ENCODE data around the gene GLDC.
"Not testable (repeated sequence)": the region's sequence is repeated elsewhere in the genome, so short reads cannot be mapped to it uniquely, and the experiment has no call there.

The GLDC gene

DNA sequence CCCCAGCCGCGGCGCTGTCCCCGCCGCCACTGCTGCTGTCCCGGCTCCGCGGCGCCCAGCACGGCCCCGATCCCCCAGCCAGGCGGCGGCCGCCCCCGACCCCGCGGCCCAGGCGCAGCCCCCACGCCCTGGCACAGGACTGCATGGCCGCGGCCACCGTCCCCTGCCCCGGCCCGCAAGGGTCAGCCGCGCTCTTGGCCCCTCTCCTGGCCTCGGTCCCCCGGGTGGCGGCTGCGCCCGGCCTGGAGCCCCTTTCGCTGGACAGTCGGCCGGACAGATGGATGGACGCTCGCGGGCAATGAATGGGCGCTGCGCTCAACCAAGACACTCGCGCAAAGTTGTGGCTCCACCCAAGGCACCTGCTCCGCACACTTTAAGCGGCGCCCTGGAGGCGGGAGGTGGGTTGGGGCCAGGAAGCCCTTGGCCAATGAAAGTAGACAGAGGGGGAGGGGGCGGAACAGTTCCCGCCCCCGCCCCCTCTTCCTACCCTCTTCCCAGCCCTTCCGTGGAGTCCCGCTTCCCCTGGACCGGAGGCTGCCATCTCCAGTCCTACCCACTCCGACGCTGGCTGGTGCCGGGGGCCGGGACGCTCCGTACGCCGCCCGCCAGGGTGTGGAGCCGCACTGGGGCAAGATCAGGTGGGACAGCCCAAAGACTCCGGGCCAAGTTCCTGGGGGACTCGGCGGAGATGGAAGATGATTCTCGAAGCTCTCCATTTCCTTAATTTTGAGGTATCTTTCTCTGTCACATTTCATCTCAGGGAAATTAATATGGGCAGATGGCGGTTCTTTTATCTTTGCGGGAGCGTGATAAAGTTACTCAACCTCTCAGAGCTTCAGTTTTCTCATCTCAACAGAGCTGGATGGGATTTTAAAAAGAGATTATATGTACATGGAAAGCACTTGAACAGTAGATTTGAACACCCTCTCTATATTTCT, at the start of gene GLDC:
Gene GLDC, minus strand, starts transcription at position 375 of the 938 bp plus-strand sequence. Its CDS starts 230 bp downstream, at position 145.
- no peak for DNase-seq (ENCODE audit: low read depth)

DNA sequence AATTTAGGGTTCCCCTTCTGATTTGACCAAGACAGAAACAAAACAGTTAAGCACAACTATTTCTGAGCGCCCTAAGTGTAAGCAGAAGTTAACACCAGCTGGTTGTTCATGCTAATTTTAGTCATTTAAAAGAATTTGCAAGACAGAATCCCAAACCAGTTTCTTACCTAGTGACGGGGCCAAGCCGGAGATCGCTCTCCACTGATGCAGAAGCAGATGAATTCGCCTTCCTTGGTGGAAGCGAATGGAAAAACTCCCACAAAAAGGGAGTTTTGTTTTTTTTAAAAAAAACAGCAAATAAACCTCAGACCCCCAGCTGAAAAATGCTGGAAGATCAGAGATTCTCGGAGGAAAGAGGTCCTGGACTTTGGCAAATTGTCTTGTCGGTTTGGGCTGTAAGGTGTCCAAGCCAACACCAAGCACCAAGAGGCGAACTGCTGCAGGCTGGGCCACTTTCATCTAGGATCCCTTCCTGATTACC, 47.4 kb upstream of the GLDC start:
- no peak for DNase-seq (ENCODE audit: low read depth)

DNA sequence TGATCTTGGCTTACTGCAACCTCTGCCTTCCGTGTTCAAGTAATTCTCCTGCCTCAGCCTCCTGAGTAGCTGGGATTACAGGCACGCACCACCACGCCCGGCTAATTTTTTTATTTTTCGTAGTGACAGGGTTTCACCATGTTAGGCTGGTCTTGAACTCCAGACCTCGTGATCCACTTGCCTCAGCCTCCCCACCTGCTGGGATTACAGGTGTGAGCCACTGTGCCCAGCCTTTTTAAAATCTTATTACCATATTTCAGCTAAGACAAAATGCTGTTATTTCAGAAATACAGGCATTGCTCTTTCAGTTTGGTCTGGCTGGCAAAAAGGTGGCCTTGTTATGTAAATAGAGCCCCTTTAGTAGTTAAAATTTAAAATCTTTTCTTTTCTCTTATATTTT, 46.9 kb upstream of the GLDC start:
- no peak for DNase-seq (ENCODE audit: low read depth)

DNA sequence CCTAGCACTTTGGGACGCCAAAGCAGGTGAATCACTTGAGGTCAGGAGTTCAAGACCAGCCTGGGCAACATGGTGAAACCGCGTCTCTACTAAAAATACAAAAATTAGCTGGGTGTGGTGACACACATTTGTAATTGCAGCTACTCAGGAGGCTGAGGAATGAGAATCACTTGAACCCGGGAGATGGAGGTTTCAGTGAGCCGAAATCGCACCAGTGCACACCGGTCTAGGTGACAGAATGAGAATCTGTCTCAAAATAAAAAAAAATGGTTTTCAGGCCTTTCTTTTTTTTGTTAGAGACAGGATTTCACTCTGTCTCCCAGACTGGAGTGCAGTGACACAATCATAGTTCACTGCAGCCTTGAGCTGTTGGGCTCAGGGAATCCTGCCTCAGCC, 45.1 kb upstream of the GLDC start:
- not testable (repeated sequence) for DNase-seq (ENCODE audit: low read depth)

DNA sequence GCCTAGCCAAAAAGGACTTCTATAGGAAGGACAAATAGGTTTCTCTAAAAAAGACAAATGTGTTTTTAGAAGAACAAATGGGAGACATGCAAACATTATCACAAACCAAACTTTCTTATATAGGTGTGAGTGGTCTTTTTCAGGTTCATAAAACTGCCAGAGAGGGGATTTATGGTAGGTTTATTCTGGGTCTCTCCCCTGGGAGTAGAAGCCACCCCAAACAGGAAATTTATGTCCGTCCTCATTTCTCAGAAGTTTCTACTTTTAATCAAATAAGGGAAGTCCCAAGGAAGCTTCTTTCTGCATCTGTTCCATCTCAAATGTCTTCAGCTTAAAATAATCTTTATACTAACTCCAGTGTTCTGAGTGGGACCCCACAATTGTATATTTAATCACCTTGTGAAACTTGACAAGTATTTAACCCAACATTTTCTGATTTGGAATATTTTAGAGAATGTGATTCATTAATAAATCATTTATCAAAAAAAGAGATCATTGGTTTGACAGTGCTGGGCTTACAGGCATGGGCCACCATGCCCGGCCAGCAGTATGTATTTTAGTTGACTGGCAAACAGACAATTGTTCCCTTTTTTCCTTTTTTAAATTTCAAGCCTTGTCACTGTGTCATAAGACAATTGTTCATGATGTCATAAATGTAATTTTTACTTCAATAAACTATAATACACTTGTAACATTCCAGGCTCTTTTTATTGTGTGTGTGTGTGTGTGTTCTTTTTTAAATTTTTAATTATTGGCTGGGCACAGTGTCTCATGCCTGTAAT, 44.6 kb upstream of the GLDC start:
- DNase-seq (ENCODE audit: low read depth): no peak

DNA sequence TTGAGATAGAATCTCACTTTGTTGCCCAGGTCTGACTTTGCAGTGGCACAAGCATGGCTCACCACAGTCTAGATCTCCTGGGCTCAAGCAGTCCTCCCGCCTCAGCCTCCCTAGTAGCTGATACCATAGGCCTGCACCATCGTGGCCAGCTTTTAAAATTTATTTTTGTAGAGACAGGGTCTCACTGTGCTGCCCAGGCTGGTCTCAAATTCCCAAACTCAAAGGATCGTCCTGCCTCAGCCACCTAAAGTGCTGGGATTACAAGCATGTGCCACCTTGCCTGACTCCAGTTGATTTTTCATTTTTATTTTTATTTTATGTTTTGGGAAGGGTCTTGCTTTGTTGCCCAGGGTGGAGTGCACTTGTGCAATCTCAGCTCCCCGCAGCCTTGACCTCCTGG, 41.7 kb upstream of the GLDC start:
- no peak for DNase-seq (ENCODE audit: low read depth)

DNA sequence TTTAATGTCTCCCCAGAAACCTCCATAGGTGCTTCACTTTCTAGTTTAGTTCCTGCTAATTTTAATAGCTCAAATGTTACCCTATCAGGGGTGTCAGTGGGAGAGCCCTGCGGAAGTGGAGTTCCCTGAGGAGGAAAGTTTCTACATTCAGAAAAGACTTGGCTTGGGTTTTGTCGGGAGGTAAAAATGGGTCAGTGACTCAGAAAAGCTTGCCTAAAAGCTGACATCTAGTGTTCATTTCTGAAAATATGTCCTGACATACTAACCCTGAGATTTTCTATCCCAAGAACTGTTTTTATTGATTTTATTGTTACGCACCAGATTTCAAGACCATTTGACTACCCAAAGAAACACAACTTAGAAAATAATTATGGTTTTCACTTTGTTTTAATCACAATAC, 40.9 kb upstream of the GLDC start:
- no peak for DNase-seq (ENCODE audit: low read depth)

DNA sequence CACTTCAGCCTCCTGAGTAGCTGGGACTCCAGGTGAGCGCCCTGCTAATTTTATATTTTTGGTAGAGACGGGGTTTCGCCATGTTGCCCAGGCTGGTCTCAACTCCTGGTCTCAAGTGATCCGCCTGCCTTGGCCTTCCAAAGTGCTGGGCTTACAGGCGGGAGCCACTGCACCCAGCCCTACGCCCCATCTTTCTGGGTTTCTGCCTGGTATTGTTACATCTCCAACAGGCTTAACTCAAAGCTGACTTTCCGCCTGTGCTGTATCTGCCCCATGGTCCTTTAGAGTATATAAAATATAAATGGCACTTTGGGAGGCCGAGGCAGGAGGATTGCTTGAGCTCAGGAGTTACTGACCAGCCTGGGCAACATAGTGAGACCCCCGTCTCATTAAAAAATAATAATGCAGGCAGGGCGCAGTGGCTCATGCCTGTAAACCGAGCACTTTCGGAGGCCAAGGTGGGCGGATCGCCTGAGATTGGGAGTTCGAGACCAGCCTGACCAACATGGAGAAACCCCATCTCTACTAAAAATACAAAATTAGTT, 36.5 kb upstream of the GLDC start:
- no peak for DNase-seq (ENCODE audit: low read depth)

DNA sequence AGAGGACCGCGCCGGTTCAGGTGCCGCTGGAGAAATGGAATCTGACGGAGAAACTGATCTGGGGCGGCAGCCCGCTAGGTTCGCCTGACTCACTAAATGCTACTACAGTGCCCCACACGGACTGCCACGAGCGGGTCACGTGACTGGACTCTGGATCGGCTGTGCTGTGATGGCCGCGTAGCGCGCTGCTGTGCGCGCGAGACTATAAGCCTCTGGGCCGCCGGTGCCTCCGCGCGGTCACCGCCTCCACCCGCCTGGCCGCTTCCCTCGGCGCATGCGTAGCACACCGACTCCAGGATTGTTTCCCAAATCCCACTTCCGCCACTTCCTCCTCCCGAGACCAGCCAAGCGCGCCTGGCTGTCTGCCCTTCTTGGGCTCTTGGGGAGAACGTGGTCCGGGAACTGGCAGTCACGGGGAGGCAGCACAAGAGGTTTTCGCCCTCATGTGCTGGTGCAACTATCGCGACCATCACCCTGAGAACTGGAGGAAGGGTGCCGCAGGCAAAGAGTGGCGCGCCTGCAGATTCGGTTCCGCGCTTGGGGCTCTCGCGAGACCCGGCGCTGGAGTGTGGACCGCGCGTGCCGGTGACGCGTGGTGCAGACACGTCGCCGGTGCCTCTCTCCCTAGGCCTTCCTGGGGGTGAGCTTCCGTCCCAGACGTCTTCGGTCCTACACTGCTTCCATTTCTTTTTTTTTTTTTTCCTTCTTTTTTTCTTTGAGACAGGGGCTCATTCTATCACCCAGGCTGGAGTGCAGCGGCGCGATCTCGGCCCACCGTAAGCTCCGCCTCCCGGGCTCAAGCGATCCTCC, 35.8 kb upstream of the GLDC start:
- DNase-seq (ENCODE audit: low read depth): peak; percentile 79

DNA sequence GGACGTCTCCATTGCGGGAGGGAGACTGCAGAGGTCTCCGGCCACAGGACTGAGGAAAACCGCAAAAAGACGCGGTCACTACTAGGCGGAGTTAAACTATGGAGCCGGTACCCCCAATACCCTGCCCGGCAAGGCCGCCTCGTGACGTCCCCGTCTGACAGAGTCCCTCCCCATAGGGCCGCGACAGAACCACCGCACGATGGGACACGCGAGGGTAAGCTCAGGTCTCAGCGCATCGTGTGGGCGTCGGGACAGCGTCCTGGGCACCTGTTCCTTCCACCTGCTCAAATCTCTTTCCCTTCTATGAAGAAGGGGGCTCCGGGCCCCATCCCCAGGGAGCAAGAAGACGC, 35.2 kb upstream of the GLDC start:
- peak; percentile 63 for DNase-seq (ENCODE audit: low read depth)

DNA sequence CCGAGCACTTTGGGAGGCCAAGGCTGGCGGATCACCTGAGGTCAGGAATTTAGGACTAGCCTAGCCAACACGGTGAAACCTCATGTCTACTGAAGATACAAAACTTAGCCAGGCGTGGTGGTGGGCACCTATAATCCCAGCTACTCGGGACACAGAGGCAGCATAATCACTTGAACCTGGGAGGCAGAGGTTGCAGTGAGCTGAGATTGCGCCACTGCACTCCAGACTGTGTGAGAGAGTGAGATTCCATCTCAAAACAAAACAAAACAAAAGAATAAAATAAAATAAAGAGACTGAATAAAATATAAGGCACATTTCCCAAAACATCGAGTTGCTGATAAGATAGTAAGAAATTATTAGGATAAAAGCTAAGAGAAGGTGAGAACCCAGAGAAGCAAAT, 32.3 kb upstream of the GLDC start:
- no peak for DNase-seq (ENCODE audit: low read depth)

DNA sequence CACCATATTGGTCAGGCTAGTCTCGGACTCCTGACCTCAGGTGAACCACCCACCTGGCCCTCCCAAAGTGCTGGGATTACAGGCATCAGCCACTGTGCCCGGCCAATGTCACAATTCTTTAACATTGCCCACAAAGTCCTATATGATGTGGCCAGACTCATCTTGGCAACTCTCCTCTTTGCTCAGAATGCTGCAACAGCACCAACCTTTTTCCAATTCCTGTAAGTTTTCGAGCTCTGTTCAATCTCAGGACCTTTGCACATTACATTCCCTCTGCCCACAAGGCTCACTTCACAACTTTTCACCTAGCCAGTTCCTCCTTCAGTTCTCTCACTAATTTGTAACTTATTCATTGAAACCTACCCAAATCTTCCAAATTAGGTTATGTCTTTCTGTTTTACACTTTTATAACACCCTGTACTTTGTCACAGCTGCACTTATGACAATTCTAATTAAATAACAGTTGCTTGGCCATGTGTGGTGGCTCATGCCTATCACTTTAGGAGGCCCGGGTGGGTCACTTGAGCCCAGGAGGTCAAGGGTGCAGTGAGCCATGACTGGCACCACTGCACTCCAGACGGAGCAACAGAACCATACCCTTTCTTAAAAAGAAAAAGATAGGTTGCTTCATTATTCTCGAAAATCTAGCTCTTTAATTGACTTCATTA, 30.9 kb upstream of the GLDC start:
- no peak for DNase-seq (ENCODE audit: low read depth)

DNA sequence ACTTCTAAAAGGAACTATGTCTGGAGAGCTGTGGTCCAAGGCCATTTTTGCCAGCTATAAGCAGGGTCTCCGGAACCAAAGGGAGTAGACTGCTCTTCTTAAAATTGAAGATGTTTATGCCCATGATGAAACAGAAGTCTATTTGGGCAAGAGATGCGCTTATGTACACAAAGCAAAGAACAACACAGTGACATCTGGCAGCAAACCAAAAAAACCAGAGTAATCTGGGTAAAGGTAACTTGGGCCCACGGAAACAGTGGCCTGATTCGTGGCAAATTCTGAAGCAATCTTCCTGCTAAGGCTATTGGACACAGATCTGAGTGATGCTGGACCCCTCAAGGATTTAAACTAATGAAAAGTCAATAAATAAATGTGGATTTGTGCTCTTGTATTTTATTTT, 29.7 kb upstream of the GLDC start:
- DNase-seq (ENCODE audit: low read depth): no peak

DNA sequence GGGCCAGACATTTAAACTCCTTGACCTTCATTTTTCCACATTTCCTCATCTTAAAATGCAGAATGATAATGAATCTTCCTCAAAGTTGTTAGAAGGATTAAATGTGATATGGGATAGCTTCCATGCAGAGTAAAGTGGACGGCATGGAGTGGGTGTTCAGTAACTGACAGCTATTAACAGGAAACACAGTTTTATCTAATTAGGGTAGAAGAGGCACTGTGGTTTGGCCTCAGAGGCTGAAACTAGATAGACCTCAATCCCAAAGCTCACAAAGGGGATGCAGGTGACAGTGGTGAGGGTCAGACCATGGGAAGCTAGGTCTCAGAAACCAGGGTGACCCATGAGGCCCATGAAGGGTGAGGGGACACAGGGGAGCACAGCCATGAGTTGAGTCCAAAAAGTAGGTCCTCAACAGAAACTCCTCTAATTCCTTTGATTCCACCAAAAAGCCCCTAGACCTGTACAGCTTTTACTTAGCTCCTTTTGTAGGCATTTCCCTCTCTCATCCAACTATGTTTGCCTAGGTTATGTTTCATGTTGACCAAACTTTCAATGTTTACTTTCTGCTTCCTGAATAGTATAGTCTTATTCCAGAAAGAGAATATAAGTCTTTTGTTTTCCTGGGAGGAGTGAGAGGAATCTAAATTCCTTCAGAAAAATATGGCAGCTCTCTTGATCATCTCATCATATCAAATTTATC, 27.9 kb upstream of the GLDC start:
- no peak for DNase-seq (ENCODE audit: low read depth)

DNA sequence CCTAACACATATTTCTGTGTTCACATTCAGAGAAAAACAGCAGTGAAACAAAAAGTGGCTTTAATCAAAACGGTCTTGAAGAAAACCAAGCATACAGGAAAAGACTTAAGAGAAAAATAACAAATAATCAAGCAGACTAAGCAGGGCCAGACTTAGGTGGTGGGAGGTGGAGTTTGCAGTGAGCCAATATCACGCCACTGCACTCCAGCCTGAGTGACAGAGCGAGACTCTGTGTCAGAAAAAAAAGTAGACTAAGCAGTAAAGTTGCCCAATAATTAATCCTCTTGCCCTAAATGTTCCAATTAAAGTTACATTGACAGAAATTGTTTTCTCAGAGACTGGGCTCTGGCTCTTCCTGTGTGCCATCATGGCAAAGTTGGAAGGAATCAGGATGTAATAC, 26.6 kb upstream of the GLDC start:
- no peak for DNase-seq (ENCODE audit: low read depth)

DNA sequence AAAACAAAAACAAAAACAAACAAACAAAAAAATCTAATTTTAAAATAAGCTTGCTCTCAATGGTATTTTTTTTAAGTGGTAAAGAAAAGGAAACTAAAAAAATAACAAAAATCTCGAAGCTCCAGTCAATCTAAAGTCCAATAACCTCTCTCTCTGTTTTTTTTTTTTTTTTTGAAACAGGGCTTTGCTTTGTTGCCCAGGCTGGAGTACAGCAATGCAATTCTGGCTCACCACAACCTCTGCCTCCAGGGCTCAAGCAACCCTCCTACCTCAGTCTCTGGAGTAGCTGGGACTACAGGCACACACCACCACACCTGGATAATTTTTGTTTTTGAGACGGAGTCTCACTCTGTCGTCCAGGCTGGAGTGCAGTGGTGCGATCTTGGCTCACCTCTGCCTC, 25.9 kb upstream of the GLDC start:
- DNase-seq (ENCODE audit: low read depth): no peak

DNA sequence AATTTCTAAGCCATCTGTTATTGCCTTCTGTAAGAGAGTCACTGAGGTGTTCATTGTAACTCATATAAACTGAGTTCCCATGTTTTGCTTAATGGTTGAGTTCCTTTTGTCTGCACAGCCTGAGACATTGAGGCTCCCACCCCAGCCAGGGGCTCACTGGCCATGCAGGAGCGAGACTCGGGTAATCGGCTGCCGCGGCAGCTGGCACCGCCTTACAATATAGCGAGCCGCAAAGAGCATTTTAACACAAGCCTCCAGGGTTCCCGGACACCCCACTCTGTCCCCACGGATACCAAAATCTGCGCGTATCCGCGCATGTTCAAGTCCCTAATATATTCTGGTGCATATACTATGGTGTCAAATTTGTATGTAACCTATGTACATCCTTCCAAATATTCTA, 24.4 kb upstream of the GLDC start:
- DNase-seq (ENCODE audit: low read depth): no peak

DNA sequence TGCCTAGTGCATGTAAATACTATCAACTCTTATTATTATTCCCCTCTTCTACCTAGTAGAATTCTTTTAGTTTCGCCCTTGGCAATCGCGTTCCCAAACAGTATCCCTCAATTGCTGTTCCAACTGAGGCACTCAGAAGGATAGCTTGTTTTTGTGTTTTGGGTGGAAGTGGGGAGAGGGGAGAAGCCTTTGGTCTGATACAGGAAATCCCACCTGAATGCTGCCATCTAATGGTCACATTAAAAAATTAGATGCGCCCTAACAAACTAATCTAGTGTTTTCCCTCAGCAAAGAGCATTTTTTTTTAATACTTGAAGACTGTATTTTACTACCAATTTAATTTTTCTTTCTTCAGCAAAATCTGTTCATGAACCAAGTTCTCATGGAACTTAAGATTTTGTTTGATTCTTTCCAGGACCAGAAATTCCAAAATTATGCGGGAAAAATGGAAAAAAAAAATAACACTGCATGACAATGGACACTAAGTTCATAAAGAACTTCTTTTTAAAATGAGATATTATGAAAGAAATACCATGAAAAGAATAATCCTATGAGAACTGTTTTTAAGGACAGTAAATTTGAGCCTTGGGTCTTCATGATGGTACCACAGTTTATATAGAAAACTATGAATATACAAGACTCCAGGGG, 22.2 kb upstream of the GLDC start:
- no peak for DNase-seq (ENCODE audit: low read depth)

DNA sequence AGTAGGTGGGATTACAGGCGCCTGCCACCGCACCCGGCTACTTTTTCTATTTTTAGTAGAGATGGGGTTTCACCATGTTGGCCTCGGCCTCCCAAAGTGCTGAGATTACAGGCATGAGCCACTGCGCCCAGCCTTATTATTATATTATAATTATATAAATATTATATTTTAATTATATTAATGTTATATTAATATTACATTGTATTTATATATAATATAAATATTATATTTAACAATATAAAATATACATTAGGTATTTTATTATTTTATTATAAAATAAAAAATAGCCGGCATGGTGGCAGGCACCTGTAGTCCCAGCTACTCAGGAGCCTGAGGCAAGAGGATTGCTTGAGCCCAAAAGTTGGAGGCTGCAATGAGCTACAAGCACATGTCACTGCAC, 21.6 kb upstream of the GLDC start:
- DNase-seq (ENCODE audit: low read depth): no peak

DNA sequence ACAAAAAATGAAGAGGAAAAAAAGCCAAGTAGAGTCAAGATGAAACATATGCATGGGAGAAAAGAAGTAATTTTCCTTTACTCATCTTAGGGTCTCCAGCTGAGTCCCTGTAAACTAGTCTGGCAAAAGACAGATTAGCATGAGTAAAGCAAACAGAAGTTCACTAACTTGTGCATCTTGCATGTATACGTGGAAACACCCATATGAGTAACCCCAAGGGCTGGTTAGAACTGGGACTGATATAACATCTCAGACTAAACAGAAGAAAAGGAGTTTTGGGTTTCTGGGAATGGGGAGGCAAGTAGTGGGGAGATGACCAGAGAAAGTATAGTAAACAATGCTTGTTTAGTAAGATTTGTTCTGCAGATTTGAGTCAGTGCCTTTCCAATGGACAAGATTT, 20.1 kb upstream of the GLDC start:
- no peak for DNase-seq (ENCODE audit: low read depth)
